ENCODE results near the gene SPON1.
"Not testable (repeated sequence)": the region's sequence is repeated elsewhere in the genome, so short reads cannot be mapped to it uniquely, and the experiment has no call there.

Gene SPON1

DNA sequence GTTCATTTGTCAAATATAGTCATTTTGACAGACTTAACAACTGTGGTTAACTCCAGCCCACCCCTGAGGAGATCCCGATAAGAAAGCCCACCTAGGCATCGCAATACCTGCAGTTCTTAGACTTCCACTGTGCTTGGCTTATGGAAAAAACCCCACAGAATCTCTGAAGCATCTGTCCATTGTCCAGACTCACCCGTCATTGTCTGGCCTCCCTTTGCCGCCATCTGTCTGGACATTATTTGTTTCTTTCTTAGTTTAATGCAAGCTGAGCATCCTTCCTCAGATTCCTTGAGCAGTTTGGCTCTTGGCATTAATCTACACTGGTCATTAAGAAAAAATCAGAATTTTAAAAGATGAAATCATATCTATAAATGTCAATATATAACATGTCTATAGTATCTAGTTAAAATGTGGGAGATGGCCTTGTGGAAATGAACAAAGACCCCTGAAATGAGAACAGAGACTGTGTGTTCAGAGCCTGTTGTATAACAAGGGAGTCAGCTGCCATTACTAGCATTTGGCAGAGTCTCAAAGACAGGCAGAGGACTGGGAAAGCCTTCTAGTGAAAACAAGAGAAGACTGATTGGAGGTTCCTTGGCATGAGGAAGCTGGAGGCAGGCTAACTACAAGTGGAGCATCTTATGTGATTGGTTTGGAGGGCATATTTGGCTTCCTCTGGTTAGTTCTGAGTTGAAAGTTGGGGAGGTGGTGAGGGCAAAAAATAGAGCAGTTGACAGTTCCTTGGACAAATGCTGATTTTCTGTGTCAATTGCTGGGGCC is 80.4 kb downstream of the SPON1 start:
- DNase-seq: no peak

DNA sequence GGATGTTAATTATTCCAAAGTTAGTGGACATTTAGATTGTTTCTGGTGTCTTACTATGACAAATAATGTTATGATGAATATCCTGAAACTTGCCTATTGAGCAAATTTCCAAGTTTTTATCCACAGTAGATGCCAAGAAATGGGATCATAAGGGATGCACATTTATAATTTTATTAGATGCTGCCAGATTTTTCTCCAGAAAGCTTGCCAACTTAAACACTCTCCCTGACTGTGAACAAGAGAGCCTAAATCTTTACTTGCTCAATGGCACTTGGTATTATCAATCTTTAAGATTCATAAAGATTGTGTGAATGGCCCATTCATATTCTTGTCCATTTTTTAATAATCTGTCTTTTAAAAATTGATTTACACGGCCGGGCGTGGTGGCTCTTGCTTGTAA is 82.4 kb downstream of the SPON1 start:
- DNase-seq: no peak

DNA sequence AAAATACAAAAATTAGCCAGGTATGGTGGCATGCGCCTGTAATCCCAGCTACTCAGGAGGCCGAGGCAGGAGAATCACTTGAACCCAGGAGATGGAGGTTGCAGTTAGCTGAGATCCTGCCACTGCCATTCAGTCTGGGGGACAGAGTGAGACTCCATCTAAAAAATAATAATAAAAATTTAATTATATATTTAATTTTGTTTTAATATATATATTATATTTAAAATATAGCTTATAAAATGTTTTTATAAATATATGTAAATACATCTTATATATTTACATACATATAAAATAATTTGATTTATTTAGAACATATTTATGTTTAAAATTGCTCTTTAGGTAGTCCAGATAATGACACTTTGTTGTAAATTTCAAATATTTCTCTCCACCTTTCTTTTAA is 82.9 kb downstream of the SPON1 start:
- no peak for DNase-seq

DNA sequence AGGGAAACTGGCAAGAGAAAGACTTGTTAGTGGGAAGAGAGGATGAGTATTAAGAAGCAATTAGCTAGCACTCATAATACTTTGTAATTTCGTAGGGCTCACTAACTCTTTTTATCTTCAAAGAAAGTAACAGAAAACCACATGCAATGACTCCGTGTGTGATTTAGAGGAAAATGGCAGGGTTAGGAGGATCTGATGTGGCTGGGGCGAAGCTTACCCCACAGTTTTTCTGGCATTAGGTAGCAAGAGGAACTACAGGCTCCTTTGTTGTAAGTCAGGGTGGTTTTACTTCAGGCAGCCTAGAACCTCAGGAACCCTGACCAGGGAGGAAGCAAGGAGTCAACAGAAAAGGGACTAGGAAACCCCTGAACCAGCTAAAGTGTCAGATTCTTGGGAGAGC is 89.7 kb downstream of the SPON1 start:
- DNase-seq: no peak

DNA sequence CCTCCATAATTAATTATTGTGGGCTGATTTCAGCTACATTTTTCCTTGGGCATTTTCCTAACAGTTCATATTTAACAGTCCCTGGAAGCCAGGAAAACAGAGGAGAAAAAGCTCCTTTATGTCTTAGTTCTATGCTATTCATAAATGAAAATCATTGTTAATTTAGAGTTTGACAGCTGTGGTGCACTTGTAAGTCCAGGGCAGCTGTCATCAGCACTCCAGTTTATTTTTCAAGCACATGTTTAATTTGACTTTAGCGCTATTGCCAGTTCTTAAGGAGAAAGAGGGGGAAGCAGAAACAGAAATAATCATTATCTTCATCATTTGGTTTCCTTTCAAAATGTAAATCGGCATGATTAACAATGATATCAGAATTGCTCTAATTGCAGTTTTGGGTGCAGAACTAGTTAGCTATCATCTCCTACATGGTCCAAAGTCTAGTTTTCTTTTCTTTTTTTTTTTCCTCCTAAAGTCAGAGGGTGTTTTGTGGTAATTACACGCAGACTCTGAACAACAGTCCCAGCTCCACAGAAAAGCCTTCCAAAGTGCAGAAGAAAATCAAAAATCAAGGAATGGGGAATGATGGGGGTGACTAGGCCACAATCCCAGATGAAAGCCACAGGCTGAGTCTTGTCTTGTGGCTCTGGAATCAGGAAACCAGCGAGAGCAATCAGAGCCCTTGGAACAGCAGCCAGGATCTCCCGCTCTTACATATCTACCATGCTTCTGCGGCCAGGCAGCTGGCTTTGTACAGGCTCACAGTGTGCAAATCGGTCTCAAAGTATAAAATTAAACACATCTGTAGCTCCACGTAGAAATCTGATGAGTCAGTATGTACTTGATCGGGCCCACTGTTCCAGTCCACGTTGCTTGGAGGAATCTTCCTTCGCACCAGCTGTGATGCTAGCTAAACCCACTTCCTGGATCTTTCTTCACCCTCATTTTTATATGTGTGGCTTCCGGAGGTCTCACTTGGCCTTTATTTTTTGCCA is 91.9 kb downstream of the SPON1 start:
- no peak for DNase-seq

DNA sequence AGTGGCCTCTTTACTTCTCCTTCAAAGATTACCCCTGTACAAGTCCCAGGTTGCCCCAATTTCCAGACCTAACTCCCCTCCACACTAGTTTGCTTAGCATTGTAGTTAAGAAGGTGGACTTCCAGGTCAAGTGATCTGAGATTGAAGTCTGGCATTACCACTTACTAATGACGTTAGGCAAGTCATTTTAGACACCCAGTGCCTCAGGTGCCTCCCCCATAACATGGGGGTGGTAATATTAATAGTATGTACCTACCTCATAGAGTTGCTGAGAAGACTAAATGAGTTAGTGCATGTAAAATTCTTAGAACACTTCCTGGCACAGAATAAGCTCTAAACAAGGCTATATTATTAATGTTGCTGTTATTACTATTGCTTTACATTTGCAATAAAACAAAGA is 93.4 kb downstream of the SPON1 start:
- DNase-seq: no peak

DNA sequence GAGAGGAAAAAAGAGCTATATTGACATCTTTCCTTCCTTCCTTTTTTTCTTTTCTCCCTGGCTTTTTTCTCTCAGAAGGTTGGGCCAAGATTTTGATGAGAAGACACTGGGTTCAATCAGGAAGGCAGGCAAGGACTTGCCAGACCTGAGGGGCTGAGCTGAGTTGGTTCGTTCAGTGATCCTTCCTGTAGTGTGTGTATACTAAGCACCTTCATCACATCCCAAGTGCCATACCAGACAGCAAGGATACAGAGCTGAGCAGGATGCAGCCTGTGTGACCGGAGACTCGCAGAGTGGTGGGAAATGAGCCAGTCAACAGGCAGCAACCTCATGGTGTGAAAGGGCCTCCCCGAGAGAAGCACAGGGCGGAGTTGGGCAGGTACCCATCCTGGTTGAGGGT is 95.5 kb downstream of the SPON1 start:
- no peak for DNase-seq

DNA sequence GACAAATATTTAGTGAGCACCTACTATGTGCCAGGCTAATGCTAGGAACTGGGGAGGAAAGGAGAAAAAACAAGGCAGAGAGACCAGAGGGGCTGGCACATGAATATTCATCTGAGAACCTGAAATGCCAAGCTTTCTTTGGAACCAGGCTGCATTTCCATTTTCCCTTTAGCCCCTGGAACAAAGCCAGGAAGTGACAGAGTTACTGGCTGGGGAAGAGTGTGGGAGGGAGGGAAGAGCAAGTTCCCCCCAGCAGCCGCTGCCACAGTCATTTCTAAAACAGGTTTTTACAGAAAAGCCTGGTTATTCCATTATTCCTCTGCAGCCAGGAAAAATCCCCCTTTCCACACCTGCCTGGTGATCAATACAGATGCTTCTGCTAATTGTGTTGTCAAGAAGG is 97.0 kb downstream of the SPON1 start:
- no peak for DNase-seq

DNA sequence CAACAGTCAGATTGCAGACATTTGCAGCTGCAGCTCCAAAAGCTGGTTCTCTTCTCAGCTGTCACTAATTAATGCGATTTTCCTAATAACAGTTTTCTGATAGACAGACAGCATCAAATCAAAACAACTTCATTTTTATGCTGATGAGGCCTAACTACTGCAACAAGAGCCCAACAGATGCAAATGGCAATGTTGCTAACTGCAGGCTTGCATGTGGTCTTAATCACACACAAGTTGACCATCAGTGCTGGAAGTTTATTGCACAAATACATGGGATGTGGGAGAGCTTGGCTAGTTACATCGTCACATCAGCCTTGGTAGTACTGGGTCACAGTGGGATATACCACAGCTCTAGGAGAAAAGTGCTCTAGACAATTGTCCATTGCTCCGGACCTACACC is 99.2 kb downstream of the SPON1 start:
- no peak for DNase-seq

DNA sequence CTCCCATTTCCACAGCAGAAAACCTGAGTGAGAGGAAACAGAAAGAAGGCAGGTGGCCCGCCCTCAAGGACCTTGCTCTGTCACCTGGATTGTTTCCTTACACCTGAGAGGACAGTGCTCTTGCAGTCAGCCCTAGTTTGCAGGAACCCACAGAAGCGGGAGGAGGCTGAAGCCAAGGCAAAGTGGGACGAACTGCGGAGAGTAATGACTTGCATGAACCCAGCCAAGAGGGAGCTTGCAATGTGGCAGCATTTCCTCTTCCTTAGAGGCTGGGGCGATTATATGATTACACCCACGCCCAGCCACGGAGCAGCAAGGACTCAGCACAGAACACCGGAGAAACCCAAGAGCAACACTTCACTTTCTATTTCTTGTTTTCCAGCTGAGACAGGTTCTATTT is 102.6 kb downstream of the SPON1 start:
- no peak for DNase-seq

DNA sequence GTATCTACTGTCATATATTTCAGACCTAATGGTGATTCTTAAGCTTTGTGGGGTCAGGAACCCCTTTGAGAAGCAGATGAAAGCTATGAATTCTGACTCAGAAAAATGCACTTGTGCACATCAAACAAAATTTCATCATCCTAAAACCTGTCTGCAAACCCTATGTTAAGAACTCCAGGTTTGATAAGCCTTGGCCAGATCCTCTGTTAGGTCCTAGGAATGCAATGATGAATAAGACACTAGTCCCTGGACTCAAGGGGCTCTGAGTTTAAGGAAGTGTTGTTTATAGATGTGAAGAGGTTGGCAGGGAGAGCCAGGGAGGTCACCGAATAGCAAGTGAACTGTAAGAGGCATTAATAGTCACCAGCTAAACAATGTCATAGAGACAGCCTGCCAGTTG is 103.2 kb downstream of the SPON1 start:
- no peak for DNase-seq

DNA sequence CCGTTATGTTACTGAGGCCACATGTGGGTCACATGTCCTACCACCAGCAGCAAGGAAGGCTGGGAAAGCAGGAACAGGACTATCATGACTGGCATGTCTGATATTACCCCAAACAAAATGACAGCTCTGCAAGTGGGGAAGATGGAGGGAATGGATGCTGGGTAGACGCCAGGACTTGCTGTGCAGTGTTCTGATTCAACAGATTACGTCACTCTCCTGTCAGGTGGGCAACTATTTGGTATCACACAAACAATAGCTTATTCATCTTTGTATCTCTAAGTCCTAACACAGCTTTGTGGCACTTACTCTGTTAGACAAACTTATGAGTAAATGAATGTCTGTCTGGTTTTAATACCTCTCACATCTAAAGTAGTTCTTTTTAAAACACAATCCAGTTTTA is 105.2 kb downstream of the SPON1 start:
- DNase-seq: no peak

DNA sequence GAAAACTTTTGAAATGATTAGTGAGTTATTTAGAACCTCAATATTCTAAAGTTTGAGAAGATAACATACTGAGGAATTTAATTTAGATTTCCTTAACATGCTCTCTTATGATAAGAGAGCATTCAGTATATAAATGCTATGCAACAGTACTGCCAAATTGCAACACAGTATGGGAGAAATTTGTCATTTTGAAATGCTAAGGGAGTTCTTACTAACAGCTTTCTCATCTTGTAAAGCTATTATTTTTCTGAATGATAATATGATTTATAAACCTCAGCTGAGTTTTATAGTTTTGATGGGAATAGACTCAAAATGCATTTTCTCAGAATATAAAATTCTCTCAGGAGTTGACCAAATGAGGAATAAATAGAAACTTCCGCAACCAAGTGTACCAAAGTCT is 108.4 kb downstream of the SPON1 start:
- DNase-seq: no peak

DNA sequence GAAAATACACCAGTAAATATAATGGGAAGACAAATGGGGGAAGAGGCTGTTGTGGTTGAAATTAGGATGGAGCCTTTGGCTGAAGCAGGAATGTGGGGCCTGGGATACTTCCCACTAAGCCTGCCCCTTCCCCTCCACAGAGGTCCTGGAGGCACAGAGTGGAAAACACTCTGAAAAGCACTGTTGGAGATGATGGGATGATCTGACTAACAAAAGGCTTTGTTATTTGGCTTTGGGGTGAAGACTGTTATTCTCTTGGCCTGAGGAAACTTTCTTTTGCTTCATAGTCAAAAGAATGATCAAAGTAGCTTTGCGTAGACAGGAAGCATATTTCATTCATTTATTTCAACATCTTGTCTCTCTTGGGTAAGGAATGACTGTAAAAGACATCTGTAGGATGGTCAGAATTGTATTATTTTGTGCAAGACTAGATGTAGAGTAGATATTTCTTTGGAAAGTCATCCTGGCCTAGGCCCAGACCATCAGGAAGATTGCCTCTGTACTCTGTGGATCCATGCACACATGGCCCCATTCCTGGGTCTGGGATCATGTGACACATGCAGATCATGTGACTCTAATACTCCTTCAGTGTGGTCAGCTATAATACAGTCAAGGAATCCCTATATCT is 111.4 kb downstream of the SPON1 start:
- DNase-seq: no peak

DNA sequence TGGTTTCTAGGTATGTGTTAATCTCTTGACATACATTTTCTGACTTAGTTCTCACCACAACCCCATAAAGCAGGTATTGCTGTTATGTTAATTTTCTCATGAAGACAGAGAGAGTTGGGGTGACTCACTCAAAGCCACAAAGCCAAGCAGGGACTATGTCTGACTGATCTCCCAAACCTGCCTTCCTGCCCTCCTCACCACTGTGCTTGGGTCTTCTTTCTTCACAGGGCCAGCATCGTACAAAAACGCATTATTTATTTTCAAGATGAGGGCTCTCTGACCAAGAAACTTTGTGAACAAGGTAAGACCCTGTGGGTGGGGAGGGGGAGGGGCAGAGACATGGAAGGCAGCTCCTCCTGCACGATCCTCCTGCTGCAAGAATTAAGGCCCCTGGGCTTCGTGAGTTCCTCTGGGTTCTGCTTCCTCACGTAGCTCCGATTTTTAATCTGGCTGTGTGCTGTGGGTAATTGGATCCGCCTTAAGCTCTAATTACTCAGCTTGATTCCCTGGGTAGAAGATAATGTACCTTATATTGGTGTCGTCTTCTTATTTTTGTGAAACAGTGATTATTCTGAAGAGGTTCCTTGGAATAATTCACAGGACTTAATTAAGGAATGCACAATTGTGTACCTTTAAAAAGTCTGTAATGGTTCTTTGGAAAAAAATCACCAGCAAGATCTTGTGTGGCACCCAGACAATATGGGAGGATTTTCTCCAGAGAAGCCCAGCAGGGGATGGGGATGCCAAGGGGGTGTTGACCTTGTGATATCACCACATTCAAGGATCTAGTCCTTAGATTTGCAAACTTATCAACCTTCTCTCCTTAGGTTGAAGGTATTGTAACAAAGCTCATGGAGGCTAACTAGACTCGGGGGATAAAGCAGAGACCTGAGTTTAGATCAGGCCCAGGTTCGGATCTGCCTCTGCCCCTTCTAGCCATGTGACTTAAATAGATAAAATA is 112.9 kb downstream of the SPON1 start:
- DNase-seq: peak; percentile 53

DNA sequence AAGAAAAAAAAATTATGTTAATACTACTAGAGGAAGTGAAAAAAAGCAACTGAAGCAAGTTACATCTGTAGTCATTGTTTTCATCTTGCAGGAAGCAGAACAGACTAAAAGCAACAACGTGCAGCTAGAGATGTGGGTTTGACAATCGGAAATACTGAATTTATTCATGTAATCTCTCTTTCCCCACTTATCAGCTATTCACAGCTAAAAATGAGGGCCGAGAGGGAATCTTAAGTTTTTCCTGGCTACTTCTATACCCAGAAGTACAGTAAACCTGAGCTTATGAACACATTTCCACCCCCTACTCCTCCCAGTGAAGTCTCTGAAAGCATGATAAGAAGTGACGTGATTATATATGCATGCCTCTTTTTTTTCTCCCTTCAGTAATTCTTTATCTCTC is 116.5 kb downstream of the SPON1 start:
- DNase-seq: peak; percentile 14

DNA sequence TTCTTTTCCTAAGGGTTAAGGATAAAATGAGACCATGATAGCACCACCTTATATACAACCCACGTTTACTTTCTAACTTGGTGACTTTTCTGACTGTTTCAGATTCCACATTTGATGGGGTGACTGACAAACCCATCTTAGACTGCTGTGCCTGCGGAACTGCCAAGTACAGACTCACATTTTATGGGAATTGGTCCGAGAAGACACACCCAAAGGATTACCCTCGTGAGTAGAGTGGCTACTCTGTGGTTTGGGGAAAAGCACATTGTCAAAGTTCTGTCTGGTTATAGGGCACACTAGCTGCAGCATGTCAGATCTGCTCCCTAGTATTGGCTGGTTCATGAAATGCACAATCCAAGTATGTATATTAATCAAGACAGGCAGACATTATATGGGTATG is 117.3 kb downstream of the SPON1 start:
- DNase-seq: no peak

DNA sequence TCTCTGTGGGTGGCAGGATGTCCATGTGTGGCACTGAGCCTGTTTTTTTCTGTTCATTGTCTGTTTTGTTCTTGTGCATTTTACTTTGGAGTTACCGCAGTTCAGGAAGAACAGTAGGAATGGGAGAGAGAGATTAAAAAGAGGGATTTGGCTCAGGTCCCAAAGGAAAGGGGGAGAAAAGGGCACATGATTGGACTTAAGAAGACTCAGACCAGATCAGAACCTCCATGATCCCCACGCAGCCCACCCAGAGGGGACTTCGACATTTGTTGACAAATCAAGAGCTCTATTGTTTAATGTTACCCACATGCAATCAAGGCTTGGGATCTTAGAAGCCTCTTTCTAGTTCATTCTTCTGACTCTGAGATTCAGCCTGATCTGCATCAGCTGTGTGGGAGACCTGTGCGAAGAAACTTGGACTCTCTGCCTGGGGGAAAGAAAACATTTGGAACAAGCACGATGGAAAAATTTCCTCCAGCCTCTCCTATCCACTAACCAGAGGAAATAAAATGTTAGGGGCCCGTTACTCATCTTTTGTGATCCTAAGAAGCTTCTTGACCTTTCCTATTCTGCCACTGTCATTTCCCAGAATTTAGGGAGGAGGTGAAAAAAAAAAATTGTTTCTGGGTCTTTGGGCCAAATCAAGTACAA is 119.2 kb downstream of the SPON1 start:
- DNase-seq: no peak

DNA sequence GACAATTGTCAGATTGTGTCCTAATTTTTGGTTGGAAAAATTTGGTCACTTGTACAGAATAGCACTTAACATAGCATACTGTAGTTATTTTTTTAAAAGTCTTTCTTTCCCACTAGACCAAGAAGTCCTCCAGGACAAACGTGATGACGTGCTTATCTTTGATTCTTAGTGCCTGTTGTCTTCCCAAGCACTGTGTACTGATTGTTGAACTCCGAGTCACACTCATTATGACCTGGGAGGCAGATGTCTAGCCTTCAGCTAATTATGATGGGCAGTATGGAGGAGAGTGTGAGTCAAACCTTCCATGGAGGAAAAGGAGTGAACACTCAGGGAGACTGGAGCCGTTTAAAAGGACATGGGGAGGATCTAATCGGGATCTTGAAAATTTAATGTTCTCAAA is 119.8 kb downstream of the SPON1 start:
- DNase-seq: no peak

DNA sequence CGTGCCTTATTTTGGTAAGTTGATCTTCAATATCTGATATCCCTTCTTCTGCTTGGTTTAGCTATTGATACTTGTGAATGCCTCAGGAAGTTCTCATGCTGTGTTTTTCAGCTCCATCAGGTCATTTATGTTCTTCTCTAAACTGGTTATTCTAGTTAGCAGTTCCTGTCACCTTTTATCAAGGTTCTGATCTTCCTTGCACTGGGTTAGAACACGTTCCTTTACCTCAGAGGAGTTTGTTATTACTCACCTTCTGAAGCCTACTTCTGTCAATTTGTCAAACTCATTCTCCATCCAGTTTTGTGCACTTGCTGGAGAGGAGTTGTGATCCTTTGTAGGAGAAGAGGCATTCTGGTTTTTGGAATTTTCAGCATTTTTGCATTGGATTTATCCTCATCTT is 126.3 kb downstream of the SPON1 start:
- DNase-seq: not testable (repeated sequence)

DNA sequence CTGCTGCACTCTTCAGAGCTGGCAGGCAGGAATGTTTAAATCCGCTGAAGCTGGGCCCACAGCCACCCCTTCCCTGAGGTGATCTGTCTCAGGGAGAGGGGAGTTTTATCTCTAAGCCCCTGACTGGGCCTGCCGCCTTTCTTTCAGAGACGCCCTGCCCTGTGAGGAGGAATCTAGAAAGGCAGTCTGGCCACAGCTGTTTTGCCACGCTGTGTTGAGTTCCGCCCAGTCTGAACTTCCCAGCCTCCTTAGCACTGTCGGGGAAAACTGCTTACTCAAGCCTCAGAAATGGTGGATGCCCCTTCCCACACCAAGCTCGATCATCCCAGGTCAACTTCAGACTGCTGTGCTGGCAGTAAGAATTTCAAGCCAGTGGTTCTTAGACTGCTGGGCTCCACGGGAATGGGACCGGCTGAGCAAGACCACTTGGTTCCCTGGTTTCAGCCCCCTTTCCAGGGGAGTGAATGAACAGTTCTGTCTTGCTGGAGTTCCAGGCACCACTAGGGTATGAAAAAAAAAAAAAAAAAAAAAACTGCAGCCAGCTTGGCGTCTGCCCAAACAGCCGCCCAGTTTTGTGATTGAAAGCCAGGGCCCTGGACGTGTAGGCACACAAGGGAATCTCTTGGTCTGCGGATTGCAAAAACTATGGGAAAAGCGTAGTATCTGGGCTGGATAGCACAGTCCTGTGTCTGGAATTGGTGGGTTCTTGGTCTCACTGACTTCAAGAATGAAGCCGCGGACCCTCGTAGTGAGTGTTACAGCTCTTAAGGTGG is 127.4 kb downstream of the SPON1 start:
- no peak for DNase-seq

Data from CD4-positive, alpha-beta T cell treated with Interleukin-21 for 1 hour (primary cell).